Body of pancreas (tissue), 4 donors: ENCODE results near the gene ZNF469. TPM values are rescaled to one million over a fixed set of nuclear protein-coding genes. Genes with fewer than 3 reads are reported as not detected.

Source experiments
- ATAC-seq: fragments of 150-250 bp; one replicate; pipeline ENCODE4 v1.9.1; 2016
- DNase-seq, 4 donors: peaks; one replicate each; pipeline ENCODE4 v3.0.0-alpha.2; 2019
- H3K27ac ChIP-seq, 4 donors: fragments of 200-600 bp; sonication (generic); 1 replicate in 3 of 4; 2 replicates in 1 of 4; pipeline versions ENCODE4 v1.5.1 to v1.6.1; 2016 to 2019; ENCODE audit warnings: mild to moderate bottlenecking in 1 of 4, mixed read lengths in 1 of 4, moderate library complexity in 1 of 4
- H3K27me3 ChIP-seq, 2 donors: fragments of 200-600 bp; sonication (generic); one replicate each; pipeline ENCODE4 v1.6.0; 2016; ENCODE audit warnings: mild to moderate bottlenecking in 1 of 2
- H3K36me3 ChIP-seq, 2 donors: fragments of 200-600 bp; sonication (generic); replicated peaks in 1 of 2; 2 replicates each; pipeline ENCODE4 v1.5.1; 2016; ENCODE audit warnings: low read depth in 2 of 2; ENCODE audit not compliant: insufficient read depth in 1 of 2
- H3K4me1 ChIP-seq: fragments of 200-600 bp; sonication (generic); one replicate; pipeline ENCODE4 v1.6.0; 2016
- H3K4me3 ChIP-seq, 2 donors: fragments of 200-600 bp; sonication (generic); 1 replicate in 1 of 2; 2 replicates in 1 of 2; pipeline ENCODE4 v1.5.1; 2016 to 2019
- H3K9me3 ChIP-seq, 3 donors: fragments of 200-600 bp; sonication (generic); 1 replicate in 2 of 3; 2 replicates in 1 of 3; pipeline ENCODE4 v1.5.1; 2016
- CTCF ChIP-seq, 7 experiments: fragments of 450-650 bp in 4 of 7; fragments of 200-600 bp in 3 of 7; sonication (generic) in 3 of 7; IDR thresholded peaks; one replicate each; pipeline ENCODE4 v1.5.1; 2016 to 2019; ENCODE audit warnings: antibody characterized with exemption in 7 of 7
- POLR2A ChIP-seq, 3 donors: fragments of 450-650 bp; IDR thresholded peaks; one replicate each; pipeline ENCODE4 v1.6.1; 2016; ENCODE audit warnings: antibody characterized with exemption in 3 of 3, mild to moderate bottlenecking in 2 of 3
- WGBS, 2 donors: methylation state at CpG; one replicate each; pipeline ENCODE4 v1.1.5; 2017; 5-methylcytosine and 5-hydroxymethylcytosine counted together
- intact Hi-C: fragments of 100-400 bp; cut with DNase I; formaldehyde crosslinking; loops from one replicate; pipeline ENCODE4 v1.15.1; 2023
- total RNA-seq, 2 donors: library from RNA; depleted of rRNA; stranded (reverse); fragments of >200 nt; gene quantifications; one replicate each; pipeline ENCODE4 v1.1.0, GENCODE V29; 2016

ZNF469 gene
- total RNA-seq, 2 donors from 2014 or later, result 0.99 to 1.0 TPM

- no peaks in the 10 kb centered on the region for H3K36me3 ChIP-seq
- no peaks in the 10 kb centered on the region for H3K27me3 ChIP-seq
- WGBS, 2 donors, result 62 to 67% methylated on average over 12 to 28 of the region's 30 CpGs
- TF ChIP-seq POLR2A (IDR thresholded peaks at IDR 0.05) (no peak), CTCF (IDR thresholded peaks at IDR 0.05) (no peak)
- DNase-seq (no peak), ATAC-seq (no peak)
- H3K9me3 ChIP-seq, result no peaks in the 10 kb centered on the region
- H3K27ac ChIP-seq, result no peak overlapping the region
- no peaks in the 10 kb centered on the region for H3K4me1 ChIP-seq
- intact Hi-C loops, result no loop called here
- H3K4me3 ChIP-seq, result no peak overlapping the region
Measured at GRCh38 chr16:88376835-88377726, 5.7 kb upstream of the ZNF469 start.

GRCh38 chr16:88377961-88378360 is 4.8 kb upstream of the ZNF469 start:
- intact Hi-C loops, result no loop called here
- Histone ChIP-seq H3K9me3 (no peaks in the 10 kb centered on the region), H3K27me3 (no peaks in the 10 kb centered on the region), H3K4me1 (no peaks in the 10 kb centered on the region), H3K4me3 (no peak overlapping the region), H3K27ac (no peak overlapping the region), H3K36me3 (no peaks in the 10 kb centered on the region)
- DNase-seq (no peak), ATAC-seq (no peak)
- no peak for TF ChIP-seq CTCF (IDR thresholded peaks at IDR 0.05)
- no peak for TF ChIP-seq POLR2A (IDR thresholded peaks at IDR 0.05)
- WGBS, 2 donors, result 79 to 85% methylated on average over 5 to 12 of the region's 12 CpGs

- Histone ChIP-seq H3K4me3 (no peak overlapping the region), H3K27me3 (no peaks in the 10 kb centered on the region), H3K9me3 (no peaks in the 10 kb centered on the region), H3K4me1 (no peaks in the 10 kb centered on the region), H3K27ac (no peak overlapping the region), H3K36me3 (no peaks in the 10 kb centered on the region)
- no peak for ATAC-seq
- DNase-seq, result no peak
- TF ChIP-seq POLR2A (IDR thresholded peaks at IDR 0.05) (no peak), CTCF (IDR thresholded peaks at IDR 0.05) (no peak)
- intact Hi-C loops, result no loop called here
- 75 to 87% methylated on average over 1 to 11 of the region's 12 CpGs for WGBS, 2 donors
Measured at GRCh38 chr16:88378401-88378800, 4.4 kb upstream of the ZNF469 start.

- no peak for DNase-seq
Measured at GRCh38 chr16:88378836-88379693, 3.7 kb upstream of the ZNF469 start.

More at GRCh38 chr16:88378836-88379693, 3.7 kb upstream of the ZNF469 start:
- WGBS, 2 donors, result 53 to 66% methylated on average over 19 to 25 of the region's 25 CpGs
- no peaks in the 10 kb centered on the region for H3K36me3 ChIP-seq
- TF ChIP-seq CTCF (IDR thresholded peaks at IDR 0.05) (no peak), POLR2A (IDR thresholded peaks at IDR 0.05) (no peak)
- H3K9me3 ChIP-seq, result no peaks in the 10 kb centered on the region
- no peak overlapping the region for H3K27ac ChIP-seq
- peaks cover 7% of the 10 kb centered on the region for H3K4me1 ChIP-seq
- H3K27me3 ChIP-seq, result peaks cover 0 to 5% of the 10 kb centered on the region in 2 donors
- intact Hi-C loops, result no loop called here
- no peak for ATAC-seq
- no peak overlapping the region for H3K4me3 ChIP-seq
